BE2C (cell line): ENCODE data around the gene RRM2.

Experiments used
- DNase-seq: peaks from one replicate; pipeline ENCODE4 v3.0.0-alpha.2; 2020
- H3K27me3 ChIP-seq: fragments of 250-450 bp; sonication (Bioruptor Pico); 2 replicates; pipeline ENCODE4 v1.5.1; 2020; ENCODE audit warnings: mild to moderate bottlenecking
- H3K36me3 ChIP-seq: fragments of 250-450 bp; sonication (Bioruptor Pico); 2 replicates; pipeline ENCODE4 v1.5.1; 2020; ENCODE audit warnings: mild to moderate bottlenecking
- H3K4me1 ChIP-seq: fragments of 250-450 bp; sonication (Bioruptor Pico); 2 replicates; pipeline ENCODE4 v1.5.1; 2020
- H3K4me3 ChIP-seq: 2 replicates; pipeline ENCODE4 v1.5.1; 2011; ENCODE audit warnings: low read depth, low read length
- H3K9me3 ChIP-seq: fragments of 250-450 bp; sonication (Bioruptor Pico); 2 replicates; pipeline ENCODE4 v1.5.1; 2020
- CTCF ChIP-seq: IDR thresholded peaks from 2 replicates; pipeline ENCODE4 v1.5.1; 2012; ENCODE audit warnings: mild to moderate bottlenecking, low read depth, low read length

Gene RRM2

GRCh38 chr2:10151462-10151861 lies 28.9 kb downstream of the RRM2 start:
- peaks cover 6% of the 10 kb centered on the region for H3K36me3 ChIP-seq
- no peaks in the 10 kb centered on the region for H3K27me3 ChIP-seq
- no peaks in the 10 kb centered on the region for H3K4me1 ChIP-seq
- H3K9me3 ChIP-seq: no peaks in the 10 kb centered on the region
- DNase-seq: no peak
- H3K4me3 ChIP-seq: no peak overlapping the region
- no peak for TF ChIP-seq CTCF

GRCh38 chr2:10157293-10157692 lies 34.8 kb downstream of the RRM2 start:
- H3K4me3 ChIP-seq: no peak overlapping the region
- peaks cover 6% of the 10 kb centered on the region; the same call in 1 of the 2 replicates for H3K36me3 ChIP-seq
- no peaks in the 10 kb centered on the region for H3K9me3 ChIP-seq
- H3K27me3 ChIP-seq: no peaks in the 10 kb centered on the region
- peak; percentile 11; the same call in 1 of the 2 replicates for TF ChIP-seq CTCF
- no peak for DNase-seq
- no peaks in the 10 kb centered on the region for H3K4me1 ChIP-seq

DNA sequence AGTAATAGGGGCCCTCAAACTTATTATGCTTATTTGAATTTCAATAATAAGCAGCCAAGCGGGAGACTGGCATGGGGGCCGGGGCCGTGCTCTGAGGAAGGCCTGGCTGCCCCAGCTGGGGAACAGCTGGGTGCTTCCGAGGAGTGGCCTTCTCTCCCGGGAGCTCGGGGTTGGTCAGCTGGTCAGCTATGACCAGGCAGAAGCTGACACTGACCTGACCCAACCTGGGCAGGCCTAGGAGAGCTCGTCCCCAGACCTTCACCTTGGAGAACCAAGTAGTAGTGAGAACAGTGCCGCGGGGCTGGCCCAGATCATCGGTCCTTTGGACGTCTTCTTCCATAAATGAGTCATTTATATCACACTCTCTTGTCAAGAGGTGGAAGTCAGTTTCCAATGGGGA lies 36.1 kb downstream of the RRM2 start:
- DNase-seq: no peak
- H3K9me3 ChIP-seq: no peaks in the 10 kb centered on the region
- no peak for TF ChIP-seq CTCF
- no peaks in the 10 kb centered on the region for H3K4me1 ChIP-seq
- no peaks in the 10 kb centered on the region for H3K27me3 ChIP-seq
- H3K4me3 ChIP-seq: no peak overlapping the region
- no peaks in the 10 kb centered on the region; the same call in 1 of the 2 replicates for H3K36me3 ChIP-seq

GRCh38 chr2:10159086-10159485 lies 36.5 kb downstream of the RRM2 start:
- Histone ChIP-seq H3K4me1 (no peaks in the 10 kb centered on the region), H3K4me3 (no peak overlapping the region), H3K9me3 (no peaks in the 10 kb centered on the region), H3K27me3 (no peaks in the 10 kb centered on the region), H3K36me3 (no peaks in the 10 kb centered on the region)
- no peak for DNase-seq
- TF ChIP-seq CTCF: no peak

DNA sequence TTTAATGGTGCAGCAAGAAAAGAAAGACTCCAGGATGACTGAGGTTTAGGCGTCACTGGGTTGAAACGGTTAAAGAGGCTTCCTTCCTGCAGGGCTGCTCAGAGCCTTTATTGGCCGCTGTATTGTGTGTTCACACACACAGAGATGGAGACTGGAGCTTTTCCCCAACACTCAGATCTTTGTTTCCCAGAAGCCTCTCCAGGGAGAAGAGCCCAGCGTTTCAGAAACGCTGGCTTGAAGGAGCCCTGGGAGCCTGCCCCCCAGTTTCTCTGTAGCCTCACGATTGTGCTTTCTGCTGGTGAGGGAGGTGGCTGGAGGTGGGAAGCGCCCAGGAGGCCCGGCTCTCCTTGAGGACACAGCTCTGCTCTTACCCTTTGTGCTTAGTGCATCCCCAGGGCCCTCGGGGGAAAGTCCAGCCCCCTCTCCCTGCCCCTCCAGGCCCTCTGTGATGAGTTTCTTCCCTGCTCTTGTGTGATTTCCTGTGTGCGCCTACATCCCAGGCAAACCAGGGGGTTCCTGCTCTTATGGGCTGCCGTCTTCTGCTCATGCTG lies 37.1 kb downstream of the RRM2 start:
- TF ChIP-seq CTCF: no peak
- Histone ChIP-seq H3K4me1 (no peaks in the 10 kb centered on the region), H3K9me3 (no peaks in the 10 kb centered on the region), H3K4me3 (no peak overlapping the region), H3K27me3 (no peaks in the 10 kb centered on the region), H3K36me3 (no peaks in the 10 kb centered on the region; the same call in 1 of the 2 replicates)
- no peak for DNase-seq

DNA sequence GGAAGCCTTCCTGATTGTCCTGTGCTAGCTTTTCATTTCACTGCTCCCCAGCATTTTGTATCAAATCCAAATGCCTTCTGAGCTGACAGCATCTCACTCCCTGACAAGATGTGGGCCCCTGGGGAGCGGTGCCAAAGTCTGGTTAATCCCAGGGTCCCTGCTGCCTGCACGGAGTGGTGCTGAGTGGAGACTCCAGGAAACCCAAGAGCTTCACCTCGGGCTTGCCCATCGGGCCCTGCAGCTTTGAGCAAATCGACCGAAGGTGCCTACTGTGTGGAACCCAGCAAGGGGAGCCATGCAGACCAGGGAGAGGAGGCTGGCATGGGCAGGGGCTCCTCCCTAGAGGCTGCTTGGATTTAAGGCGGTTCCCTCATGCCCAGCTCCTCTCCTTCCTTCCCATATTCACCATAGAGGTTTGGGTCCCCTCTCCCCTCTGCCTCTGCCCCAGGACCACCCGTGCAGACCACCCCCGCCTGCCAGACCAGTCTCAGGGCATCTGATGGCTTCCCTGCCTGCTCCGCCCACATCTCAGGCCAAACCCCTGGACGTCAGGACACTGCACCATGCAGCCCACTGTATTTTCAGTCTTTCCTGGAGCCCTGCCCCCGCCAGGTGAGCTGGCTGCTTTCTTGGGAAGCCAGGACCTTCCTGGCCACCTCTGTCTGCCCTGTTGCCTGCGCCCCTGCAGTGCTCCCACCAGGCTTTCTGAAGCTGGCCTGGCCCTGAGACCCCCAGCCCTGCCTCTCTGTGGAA lies 37.8 kb downstream of the RRM2 start:
- Histone ChIP-seq H3K4me3 (no peak overlapping the region), H3K36me3 (no peaks in the 10 kb centered on the region; the same call in 1 of the 2 replicates)

More for the DNA sequence above, 37.8 kb downstream of the RRM2 start:
- Histone ChIP-seq H3K4me1 (no peaks in the 10 kb centered on the region), H3K27me3 (no peaks in the 10 kb centered on the region), H3K9me3 (no peaks in the 10 kb centered on the region)
- DNase-seq: no peak
- TF ChIP-seq CTCF: no peak
